ENCODE measurements around the gene TMCC3.

The TMCC3 gene

GRCh38 chr12:94671917-94672316 lies 21.6 kb upstream of the TMCC3 start:
- DNase-seq: no peak

GRCh38 chr12:94670898-94671297 lies 20.5 kb upstream of the TMCC3 start:
- DNase-seq: no peak

- DNase-seq: no peak
Observed at GRCh38 chr12:94670075-94670474, 19.7 kb upstream of the TMCC3 start.

DNA sequence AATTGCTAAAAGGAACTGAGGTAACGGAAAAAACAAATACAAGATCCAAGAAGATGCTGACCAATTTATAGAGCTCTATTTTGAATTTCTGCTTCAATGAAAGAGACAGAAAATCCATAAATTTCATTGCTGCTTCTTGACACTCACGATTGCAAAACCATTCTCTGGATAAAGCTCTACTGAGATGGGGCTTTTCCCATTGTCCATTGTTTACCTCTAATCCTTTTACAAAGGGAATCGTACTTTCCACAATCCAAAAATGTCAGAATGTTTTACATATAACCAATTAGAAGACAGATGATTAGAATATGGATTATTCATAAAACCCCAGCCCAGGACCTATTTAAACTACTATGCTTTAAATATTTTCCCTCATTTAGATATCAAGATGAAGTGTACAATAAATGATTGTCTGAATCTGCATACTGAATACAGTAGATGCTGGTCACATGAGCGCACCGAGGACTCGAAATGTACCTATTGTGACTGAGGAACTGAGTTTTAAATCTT lies 16.7 kb upstream of the TMCC3 start:
- no peak for DNase-seq

DNA sequence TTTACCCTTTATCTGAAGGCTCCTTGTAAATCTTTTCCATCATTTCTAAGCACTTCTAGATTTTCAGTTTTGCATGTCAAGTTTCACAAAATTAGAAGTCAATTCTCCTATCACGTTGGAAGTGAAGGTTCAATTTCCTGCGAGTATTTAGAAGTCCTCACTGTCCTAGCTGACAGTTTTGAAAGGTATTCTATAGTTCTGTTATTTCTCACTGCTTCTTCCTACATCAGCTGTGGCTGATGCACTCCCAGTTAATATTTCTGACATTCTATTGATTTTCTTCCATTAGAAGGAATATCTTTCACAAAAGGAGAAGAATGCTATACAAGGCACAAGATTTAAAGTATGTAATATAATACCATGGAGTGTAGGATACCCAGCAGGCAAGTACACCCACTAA lies 15.8 kb upstream of the TMCC3 start:
- DNase-seq: no peak

DNA sequence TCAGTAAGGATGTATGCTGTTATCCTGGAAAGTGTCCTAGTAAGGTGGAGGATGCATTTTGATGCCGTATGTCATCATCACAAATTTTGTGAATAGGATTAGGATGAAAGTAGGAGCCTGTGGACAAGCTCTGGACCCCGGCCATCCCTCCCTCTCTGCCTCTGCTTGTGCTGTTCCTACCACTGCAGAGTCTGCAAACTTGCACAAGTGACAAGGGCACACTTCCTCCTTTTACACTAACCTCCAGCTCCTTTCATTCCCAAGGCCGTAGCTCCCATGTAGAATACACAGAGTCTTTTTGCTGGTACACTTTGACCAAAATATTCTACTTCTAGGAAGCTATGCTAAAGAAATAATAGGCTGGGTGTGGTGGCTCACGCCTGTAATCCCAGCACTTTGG lies 13.3 kb upstream of the TMCC3 start:
- no peak for DNase-seq

GRCh38 chr12:94663071-94663470 lies 12.7 kb upstream of the TMCC3 start:
- no peak for DNase-seq

GRCh38 chr12:94660436-94660835 lies 10.1 kb upstream of the TMCC3 start:
- DNase-seq: no peak

DNA sequence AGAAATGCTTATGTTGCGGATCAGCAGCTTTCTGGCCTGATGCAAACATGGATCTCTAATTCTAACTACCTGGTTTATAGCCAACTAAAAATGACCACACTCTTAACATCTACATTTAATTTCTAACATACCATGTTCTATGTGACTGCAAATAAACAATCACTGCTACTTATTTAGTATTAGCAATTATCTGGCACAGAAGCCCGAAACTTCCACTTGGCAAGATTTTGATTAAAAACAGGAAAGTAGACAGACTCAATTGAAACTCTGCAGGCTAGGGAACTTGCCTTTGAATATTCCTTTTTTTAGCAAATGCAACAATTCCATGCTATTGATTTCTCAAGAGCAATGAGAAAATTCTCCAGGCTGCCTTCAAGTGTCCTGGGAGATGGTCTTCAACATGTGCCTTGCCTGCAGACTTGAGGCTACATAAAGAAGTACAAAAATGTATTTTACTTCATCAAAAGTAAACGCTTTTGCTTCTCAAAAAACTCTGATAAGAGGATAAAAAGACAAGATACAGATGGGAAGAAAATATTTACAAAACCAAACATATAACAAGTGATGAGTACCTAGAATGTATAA lies 9.1 kb upstream of the TMCC3 start:
- DNase-seq: no peak

GRCh38 chr12:94658931-94659330 lies 8.6 kb upstream of the TMCC3 start:
- no peak for DNase-seq

DNA sequence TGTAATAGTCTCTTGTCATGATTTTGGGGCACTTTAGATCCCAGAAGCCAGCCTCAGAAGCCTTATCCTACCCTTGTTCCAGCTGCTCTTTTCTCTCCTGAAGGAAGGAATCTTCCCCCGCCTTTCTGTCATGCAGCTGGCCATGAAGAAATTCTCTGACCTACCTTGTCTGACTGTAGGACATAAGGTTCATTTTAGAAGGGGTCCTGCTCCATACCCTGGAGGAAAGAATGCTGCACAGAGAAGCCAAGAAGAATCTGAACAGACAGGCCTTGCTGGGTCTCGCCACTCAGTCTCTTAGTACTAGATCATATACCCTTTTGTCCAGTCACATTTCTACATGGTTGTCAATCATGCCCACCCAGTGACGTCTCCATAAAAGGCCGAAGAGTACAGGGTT lies 6.2 kb upstream of the TMCC3 start:
- DNase-seq: no peak

DNA sequence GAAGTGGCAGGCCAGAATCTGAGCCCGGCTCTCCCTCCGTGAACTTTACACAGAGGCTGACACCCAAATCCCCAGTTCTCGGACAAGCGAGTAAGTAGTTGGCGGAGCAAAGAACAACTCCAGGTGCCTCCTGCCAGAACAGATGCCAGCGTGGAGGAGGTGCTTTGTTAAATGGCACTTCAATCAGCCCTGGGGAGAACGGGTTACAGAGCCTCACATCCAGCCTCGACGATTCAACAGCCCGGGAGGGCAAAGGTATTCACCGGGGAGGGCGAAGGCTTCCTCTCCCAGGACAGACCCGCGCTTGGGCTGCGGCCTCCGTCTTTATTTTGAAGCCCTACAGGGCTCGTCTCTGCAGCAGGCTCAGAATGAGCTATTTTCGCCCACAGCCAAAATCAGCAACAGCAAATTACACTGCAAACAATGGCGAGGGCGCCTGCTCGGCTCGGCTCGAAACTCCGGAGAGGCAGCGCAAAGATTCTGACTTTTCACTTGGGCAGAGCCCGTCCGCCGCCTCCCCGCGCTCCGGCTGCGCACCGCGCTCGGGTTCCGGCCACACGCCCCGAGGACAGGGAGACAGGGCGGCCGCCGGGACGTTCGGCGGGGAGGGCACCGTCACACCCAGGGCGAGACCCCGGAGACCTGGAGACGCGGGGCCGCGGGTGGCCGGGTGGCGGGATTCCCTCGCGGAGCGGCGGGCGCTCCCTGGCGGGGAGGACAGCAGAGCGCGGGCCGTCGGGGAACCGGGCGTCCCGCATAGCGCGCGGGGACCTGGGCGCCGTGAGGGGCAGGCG lies 811 bp downstream of the TMCC3 start:
- peak in 1 of 2 donors; percentile 49 for DNase-seq

DNA sequence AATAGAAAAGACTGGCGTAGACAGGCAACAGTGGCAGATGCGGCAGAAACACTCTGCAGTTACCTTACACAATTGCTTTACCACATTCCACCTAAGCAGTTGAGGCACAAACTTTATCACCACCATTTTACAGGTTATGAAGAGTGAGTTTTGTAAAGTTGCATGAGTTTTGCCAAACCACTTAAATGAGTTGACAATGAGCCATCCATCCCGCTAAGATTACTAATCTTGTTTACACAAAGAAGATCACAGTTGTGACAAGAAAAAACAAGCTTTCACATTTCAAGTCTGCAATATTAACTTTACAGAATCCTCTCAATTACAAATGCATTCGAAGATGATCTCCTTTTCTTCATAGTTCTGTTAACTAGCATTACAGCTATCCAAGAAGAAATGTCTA lies 1.8 kb downstream of the TMCC3 start:
- DNase-seq: no peak

GRCh38 chr12:94644141-94644979 lies 6.0 kb downstream of the TMCC3 start:
- DNase-seq: peak; percentile 84 to 89

GRCh38 chr12:94643606-94644005 lies 6.8 kb downstream of the TMCC3 start:
- DNase-seq: peak; percentile 64 to 70

DNA sequence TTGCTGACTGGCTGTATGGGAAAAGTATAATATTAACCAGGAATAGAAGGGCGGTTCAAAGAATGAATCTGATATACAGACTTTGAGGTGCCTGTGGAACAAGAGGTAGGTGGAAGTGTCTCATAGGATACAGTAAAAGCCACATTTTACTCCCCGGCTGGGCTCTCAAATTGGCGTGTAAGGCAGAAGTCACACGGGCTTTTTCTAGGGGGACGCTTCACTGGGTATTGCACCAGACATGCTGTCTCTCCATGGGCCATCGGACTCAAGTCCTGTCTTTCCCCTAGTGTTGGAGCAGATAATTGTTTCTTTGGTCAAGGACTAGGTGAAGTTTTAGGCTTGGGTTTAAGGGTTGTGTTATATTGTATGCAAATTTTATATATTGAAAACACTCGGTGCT lies 9.1 kb downstream of the TMCC3 start:
- DNase-seq: no peak

GRCh38 chr12:94640134-94640928 lies 10.0 kb downstream of the TMCC3 start:
- DNase-seq: peak; percentile 95 to 96

DNA sequence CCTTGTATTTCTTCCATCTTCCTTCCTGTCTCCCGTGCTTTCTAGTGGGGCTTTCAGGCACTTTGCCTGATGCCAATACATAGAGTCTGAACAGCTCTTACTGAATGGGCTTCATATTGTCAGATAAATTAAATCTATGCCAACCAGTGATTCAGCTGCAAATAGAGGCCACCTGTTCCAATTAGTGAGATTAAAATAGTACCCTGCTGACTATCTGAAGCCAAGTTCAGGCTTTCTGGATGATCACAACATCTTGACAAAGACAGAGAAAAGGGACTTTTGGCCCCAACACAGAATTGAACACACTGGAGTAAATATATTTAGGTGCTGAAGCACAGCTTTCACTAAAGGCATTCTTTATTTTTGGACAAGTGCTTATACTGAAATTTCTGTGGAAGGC lies 11.8 kb downstream of the TMCC3 start:
- no peak for DNase-seq

- DNase-seq: no peak
Observed at GRCh38 chr12:94637390-94638113, 12.8 kb downstream of the TMCC3 start.

DNA sequence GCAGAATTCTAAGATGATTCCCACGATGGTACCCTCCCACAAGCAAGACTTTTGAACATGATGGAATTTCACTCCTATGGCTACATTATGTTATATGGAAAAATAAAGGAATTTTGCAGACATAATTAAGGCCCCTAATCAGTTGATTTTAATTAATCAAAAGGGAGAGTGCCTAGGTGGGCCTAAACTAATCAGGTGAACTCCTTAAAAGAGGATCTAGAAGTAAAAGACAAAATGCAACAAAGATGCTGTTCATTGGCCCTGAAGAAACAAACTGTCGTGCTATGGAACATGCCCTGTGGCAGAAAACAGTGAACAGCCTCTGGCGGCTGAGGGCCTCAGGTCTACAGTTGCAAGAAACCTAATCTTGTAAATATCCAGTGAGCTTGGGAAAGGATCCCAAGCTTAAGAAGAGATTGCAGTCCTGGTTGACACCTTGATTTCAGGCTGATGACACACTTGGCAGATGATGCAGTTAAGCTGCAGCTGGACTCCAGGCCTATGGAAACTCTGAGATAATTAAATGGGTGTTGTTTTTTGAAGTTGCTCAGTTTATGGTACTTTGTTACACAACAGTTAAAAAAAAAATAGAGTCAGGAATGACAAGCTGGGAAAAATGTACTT lies 13.8 kb downstream of the TMCC3 start:
- DNase-seq: no peak

GRCh38 chr12:94634717-94635116 lies 15.6 kb downstream of the TMCC3 start:
- no peak for DNase-seq

DNA sequence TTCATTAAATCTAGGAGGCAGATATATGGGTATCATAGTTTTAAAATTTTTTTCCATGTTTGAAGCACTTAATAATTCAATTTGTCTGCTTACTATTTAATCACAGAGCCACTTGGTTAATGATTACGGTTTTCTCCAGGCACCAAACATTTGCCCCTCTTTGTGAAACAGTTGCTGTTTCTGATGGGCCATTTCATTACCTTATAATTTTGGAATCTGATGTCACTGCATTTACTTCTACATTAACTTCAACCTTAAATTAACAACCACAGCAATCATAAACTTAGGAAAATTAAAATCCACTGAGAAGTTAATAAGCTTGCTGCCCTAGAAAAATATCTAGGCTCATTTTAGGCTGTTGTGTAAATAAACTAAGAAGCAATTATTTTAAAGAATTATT lies 17.0 kb downstream of the TMCC3 start:
- DNase-seq: no peak
